Stimulated activated naive CD8-positive, alpha-beta T cell treated with anti-CD3 and anti-CD28 coated beads, Interleukin-15, Interleukin-2, amounts not matched to agents 100 ng/mL and 50 ng/mL, for 24 hours (primary cell): ENCODE results near the gene TSEN54.
"Not testable (repeated sequence)": the region's sequence is repeated elsewhere in the genome, so short reads cannot be mapped to it uniquely, and the experiment has no call there.

Source experiments
- H3K27ac Mint-ChIP-seq: one replicate; pipeline ENCODE4 v1.8.0; 2021; ENCODE audit warnings: mild to moderate bottlenecking, mixed read lengths
- H3K27me3 Mint-ChIP-seq: one replicate; pipeline ENCODE4 v1.8.0; 2021; ENCODE audit warnings: mixed read lengths
- H3K36me3 Mint-ChIP-seq: one replicate; pipeline ENCODE4 v1.8.0; 2021; ENCODE audit warnings: low read depth, mixed read lengths
- H3K4me1 Mint-ChIP-seq: one replicate; pipeline ENCODE4 v1.8.0; 2021; ENCODE audit warnings: low read depth, mixed read lengths
- H3K4me3 Mint-ChIP-seq: one replicate; pipeline ENCODE4 v1.8.0; 2021; ENCODE audit warnings: mild to moderate bottlenecking, mixed read lengths
- H3K9me3 Mint-ChIP-seq: one replicate; pipeline ENCODE4 v1.8.0; 2021; ENCODE audit warnings: mixed read lengths

TSEN54 gene

DNA sequence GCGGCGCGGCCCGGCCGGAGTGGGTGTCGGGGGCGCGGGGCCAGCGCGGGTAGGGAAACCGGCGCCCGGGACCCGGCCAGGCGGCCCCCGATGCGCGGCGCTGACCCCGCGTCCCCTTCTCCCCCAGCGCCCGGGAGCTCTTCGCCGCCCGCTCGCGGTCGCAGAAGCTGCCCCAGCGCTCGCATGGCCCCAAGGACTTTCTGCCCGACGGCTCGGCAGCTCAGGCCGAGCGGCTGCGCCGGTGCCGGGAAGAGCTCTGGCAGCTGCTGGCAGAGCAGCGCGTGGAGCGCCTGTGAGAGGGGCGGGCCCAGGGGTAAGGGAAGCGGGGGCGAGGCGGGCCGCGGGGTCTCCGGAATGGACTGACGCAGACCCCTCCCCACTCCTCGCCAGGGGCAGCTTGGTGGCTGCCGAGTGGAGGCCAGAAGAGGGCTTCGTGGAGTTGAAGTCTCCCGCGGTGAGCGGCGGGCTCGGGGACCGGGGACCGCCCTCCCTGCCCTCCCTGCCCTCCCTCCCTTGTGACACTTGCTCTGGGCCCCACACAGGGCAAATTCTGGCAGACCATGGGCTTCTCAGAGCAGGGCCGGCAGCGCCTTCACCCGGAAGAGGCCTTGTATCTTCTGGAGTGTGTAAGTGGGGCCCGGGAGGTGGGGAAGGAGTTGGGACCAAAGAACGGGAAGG, 430 bp downstream of the TSEN54 start:
- peaks cover 19% of the 10 kb centered on the region for H3K4me1 Mint-ChIP-seq
- H3K27me3 Mint-ChIP-seq, result no peaks in the 10 kb centered on the region
- peak overlapping the region; percentile 90 for H3K4me3 Mint-ChIP-seq
- peak overlapping the region; percentile 55 for H3K27ac Mint-ChIP-seq
- H3K36me3 Mint-ChIP-seq, result peaks cover 22% of the 10 kb centered on the region
- H3K9me3 Mint-ChIP-seq, result no peaks in the 10 kb centered on the region

DNA sequence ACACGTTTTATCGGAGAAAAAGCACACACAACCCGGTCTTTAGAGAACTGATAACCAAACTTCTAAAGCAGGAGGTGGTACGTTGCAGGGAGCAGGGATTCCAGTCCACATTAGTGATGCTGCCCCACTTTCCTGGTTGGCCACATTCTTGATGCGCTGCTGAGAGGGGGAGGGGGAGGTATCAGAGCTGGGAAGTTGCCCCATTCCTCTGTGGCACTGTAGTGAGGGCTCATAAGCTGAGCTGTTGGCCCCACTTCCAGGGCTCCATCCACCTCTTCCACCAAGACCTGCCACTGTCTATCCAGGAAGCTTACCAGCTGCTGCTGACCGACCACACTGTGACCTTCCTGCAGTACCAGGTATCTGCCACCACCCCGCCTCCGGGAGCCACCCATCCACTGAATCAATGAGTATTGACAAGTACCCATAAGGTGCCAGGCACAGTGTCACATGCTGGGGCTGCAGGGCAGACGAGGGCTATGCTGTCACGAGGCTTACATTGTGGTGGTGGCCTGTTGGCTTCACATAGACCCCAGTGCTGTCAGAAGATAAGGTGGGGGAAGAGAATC, 1.1 kb downstream of the TSEN54 start:
- Mint-ChIP-seq H3K36me3 (peaks cover 26% of the 10 kb centered on the region), H3K27ac (peak overlapping the region; percentile 55), H3K4me1 (peaks cover 19% of the 10 kb centered on the region), H3K4me3 (peak overlapping the region; percentile 90), H3K27me3 (no peaks in the 10 kb centered on the region), H3K9me3 (no peaks in the 10 kb centered on the region)

DNA sequence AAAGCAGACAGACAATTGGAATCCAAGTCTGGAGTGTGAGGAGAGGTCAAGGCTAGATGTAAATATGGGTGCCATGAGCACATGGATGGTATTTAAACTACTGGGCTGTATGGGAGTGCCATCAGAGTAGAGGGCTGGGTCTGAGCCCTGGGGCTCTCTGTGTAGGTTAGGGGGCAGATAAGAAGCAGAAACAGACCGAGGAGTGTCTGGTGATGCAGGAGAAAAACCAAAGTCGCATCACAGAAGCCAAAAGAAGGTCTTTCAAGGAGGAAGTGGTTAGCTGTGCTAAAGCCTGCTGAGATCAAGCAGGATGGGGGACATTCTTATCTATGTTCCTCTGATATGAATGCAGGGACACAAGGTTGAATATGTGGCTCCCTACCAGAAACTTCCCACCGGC, 1.9 kb downstream of the TSEN54 start:
- no peaks in the 10 kb centered on the region for H3K27me3 Mint-ChIP-seq
- H3K4me3 Mint-ChIP-seq, result peak overlapping the region; percentile 90
- H3K27ac Mint-ChIP-seq, result peak overlapping the region; percentile 54
- peaks cover 19% of the 10 kb centered on the region for H3K4me1 Mint-ChIP-seq
- peaks cover 30% of the 10 kb centered on the region for H3K36me3 Mint-ChIP-seq
- H3K9me3 Mint-ChIP-seq, result no peaks in the 10 kb centered on the region

DNA sequence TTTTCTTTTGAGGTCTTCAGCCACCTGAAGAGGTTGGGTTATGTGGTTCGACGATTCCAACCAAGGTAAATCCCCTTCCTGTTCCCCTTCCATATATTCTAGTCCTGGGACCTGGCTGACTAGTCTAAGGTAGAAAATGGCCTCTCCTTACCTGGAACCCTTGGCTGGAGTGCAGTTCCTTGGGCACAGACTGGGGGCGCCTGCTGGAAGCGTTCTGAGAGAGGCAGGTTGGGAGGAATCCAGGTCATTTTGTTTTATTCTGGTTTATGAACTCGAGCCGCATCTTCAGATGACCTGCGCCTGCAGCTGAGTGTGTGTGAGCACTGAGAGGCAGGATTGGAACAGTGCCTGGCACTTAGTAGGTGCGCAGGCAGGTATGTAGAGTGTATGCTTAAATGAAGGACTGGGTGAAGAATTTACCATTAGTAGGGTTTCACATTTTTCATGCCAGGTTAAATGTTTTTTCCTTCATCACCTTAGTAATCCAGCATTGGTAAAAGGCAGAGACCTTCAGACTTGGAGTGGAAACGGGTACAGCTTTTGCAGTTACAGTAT, 2.7 kb downstream of the TSEN54 start:
- no peaks in the 10 kb centered on the region for H3K9me3 Mint-ChIP-seq
- H3K4me3 Mint-ChIP-seq, result no peak overlapping the region
- peaks cover 34% of the 10 kb centered on the region for H3K36me3 Mint-ChIP-seq
- H3K27ac Mint-ChIP-seq, result peak overlapping the region; percentile 54
- H3K4me1 Mint-ChIP-seq, result peaks cover 19% of the 10 kb centered on the region
- H3K27me3 Mint-ChIP-seq, result no peaks in the 10 kb centered on the region

DNA sequence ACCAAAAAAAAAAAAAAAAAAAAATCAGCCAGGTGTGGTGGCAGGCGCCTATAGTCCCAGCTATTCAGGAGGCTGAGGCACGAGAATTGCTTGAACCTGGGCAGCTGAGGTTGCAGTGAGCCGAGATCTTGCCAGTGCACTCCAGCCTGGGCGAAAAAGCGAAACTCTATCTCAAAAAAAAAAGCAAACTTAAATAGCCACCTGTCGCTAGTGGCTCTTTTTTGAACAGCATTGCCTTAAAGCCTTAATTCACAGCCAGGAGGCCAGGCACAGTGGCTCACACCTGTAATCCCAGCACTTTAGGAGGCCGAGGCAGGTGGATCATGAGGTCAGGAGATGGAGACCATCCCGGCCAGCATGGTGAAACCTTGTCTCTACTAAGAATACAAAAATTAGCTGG, 4.1 kb downstream of the TSEN54 start:
- not testable (repeated sequence) for H3K4me3 Mint-ChIP-seq, H3K9me3 Mint-ChIP-seq, H3K27me3 Mint-ChIP-seq, H3K27ac Mint-ChIP-seq
- Mint-ChIP-seq H3K4me1 (peaks cover 19% of the 10 kb centered on the region), H3K36me3 (peaks cover 38% of the 10 kb centered on the region)

DNA sequence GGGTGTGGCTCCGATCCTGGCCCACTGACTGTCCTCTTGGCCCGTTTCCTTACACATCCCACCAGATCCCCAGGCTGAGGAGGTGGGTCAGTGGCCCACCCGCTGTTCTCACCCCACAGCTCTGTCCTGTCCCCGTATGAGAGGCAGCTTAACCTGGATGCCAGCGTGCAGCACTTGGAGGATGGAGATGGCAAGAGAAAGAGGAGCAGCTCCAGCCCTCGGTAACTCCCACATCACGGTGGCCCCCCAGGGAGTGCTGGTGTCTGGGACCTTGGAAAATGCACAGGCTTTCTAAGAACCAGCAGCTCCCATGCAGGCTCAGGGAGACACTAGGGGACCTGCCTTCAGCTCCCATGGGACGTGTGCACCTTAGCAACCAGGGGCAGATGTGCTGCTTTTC, 5.0 kb downstream of the TSEN54 start:
- H3K27ac Mint-ChIP-seq, result no peak overlapping the region
- H3K4me1 Mint-ChIP-seq, result peaks cover 21% of the 10 kb centered on the region
- H3K9me3 Mint-ChIP-seq, result no peaks in the 10 kb centered on the region
- H3K27me3 Mint-ChIP-seq, result no peaks in the 10 kb centered on the region
- no peak overlapping the region for H3K4me3 Mint-ChIP-seq
- peaks cover 38% of the 10 kb centered on the region for H3K36me3 Mint-ChIP-seq

DNA sequence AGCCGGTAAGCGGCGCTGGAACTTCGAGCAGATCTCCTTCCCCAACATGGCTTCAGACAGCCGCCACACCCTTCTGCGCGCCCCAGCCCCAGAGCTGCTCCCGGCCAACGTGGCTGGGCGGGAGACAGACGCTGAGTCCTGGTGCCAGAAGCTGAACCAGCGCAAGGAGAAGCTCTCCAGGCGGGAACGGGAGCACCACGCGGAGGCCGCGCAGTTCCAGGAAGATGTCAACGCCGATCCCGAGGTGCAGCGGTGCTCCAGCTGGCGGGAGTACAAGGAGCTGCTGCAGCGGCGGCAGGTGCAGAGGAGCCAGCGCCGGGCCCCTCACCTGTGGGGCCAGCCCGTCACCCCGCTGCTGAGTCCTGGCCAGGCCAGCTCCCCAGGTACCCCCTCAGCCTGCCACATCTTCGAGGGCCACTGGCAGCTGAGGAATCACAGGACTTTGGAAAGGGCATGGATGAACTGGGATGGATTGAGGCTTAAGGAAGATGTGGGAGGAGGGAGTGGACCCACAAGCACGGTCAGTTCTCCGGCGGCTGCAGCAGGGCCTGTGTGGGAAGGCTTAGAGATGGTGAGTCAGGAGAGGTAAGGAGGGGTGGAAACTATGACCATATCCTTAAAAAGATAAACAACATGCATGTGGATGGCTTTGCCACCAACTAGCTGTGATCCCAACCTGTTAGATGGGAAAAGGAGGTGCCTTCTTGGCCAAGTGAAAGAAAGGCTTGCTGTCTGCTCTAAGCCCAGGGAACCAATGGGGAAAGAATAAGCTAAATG, 5.8 kb downstream of the TSEN54 start:
- peaks cover 1% of the 10 kb centered on the region for H3K27me3 Mint-ChIP-seq
- peaks cover 38% of the 10 kb centered on the region for H3K36me3 Mint-ChIP-seq
- H3K9me3 Mint-ChIP-seq, result no peaks in the 10 kb centered on the region
- no peak overlapping the region for H3K27ac Mint-ChIP-seq
- no peak overlapping the region for H3K4me3 Mint-ChIP-seq
- peaks cover 29% of the 10 kb centered on the region for H3K4me1 Mint-ChIP-seq

DNA sequence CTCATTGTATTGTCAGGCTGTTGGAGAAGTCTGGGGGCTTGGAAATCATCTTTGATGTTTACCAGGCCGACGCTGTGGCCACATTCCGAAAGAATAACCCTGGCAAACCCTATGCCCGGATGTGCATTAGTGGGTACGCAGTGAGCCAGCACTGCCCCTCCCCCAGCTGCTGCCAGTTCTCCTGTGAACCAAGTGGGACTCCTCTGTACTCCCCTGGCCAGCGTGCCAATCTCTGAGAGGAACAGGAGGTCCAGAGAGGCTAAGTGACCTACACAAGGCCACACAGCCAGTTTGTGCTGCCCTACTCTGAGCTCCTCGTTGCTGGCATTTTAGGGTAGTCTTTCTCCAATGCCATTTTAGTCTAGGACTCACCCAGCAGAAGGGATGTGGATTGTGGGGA, 7.3 kb downstream of the TSEN54 start:
- Mint-ChIP-seq H3K4me3 (no peak overlapping the region), H3K9me3 (no peaks in the 10 kb centered on the region), H3K36me3 (peaks cover 26% of the 10 kb centered on the region), H3K4me1 (peaks cover 18% of the 10 kb centered on the region), H3K27ac (no peak overlapping the region), H3K27me3 (peaks cover 2% of the 10 kb centered on the region)

DNA sequence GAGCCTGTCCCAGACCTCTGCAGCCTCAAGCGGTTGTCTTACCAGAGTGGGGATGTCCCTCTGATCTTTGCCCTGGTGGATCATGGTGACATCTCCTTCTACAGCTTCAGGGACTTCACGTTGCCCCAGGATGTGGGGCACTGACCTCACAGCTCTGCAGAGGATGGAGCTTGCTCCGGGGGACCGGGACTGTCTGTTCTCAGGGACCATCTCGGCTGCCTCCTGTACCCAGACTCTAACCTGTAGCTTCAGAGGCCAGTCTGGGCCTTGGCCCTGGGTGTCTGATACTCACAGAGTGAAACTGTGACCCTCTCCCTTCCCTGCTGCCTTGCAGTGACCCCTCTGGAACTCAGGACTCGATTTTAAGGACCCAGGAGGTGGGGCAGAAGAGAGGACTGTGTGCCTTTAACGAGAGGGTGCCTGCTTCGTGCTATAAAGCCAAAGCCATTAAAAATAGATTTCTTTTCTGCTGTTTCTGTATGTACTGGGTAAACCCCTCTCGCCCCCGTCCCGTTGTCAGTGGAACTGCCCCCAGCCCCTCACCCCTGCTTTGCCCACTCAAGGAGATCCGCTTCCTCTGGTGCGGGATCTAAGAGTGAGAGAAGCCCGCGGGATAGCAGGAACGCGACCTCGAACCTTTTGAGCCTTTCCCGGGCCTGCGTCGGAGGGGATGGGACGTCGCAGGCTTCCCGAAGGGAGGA, 8.1 kb downstream of the TSEN54 start:
- peaks cover 2% of the 10 kb centered on the region for H3K27me3 Mint-ChIP-seq
- H3K4me1 Mint-ChIP-seq, result peaks cover 11% of the 10 kb centered on the region
- H3K36me3 Mint-ChIP-seq, result peaks cover 21% of the 10 kb centered on the region
- no peak overlapping the region for H3K27ac Mint-ChIP-seq
- no peak overlapping the region for H3K4me3 Mint-ChIP-seq
- H3K9me3 Mint-ChIP-seq, result no peaks in the 10 kb centered on the region

DNA sequence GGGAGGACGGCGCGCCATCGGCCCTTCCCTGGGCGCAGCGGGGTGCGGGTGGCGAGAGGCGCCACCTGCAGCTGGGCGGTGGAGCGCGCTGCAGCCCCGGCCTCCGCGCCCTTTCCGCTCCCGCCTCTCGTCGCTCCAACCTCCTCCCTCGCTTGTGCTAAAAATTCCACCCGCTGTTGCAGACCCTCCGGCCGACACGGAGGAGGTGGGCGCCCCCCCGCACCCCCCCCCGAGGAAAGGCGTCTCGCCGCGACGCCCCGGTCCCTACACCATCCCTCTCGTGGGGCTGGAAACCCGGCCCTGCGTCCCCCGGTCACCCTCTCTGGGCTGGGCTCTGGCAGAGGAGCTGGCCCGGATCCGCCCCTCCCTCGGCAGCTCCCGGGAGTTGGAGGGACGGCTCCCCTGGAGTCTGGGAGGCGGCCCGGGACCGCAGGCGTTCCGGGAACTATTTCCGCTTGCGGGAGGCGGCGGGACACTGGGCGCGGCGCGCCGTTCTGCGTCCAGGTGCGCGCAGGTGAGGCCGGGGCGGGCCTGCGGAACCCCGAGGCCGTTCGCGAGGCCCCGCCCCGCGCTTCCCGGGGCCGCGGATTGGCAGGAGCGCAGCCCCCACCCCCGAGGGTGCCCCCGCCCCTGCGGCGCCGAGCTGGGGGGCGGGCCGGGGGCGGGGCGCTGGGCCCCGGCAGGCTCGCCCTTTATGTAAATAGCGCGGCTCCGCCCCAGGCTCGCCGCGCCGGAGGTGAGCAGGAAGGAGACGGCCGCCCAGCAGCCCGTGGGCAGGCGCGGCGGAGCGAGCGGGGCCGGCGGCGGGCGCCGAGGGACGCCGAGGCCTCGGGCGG, 8.9 kb downstream of the TSEN54 start, which contains the start of gene LLGL2:
Gene LLGL2 (plus strand): TSS at position 728 of the 836 bp plus-strand sequence. CDS start 17,730 bp downstream, outside the sequence.
- peaks cover 2% of the 10 kb centered on the region for H3K27me3 Mint-ChIP-seq
- no peak within 1 kb of the TSS for H3K27ac Mint-ChIP-seq
- H3K36me3 Mint-ChIP-seq, result peaks cover 16% of the 10 kb centered on the region
- peaks cover 11% of the 10 kb centered on the region for H3K4me1 Mint-ChIP-seq
- peak within 1 kb of the TSS; percentile 72 for H3K4me3 Mint-ChIP-seq
- no peaks in the 10 kb centered on the region for H3K9me3 Mint-ChIP-seq

DNA sequence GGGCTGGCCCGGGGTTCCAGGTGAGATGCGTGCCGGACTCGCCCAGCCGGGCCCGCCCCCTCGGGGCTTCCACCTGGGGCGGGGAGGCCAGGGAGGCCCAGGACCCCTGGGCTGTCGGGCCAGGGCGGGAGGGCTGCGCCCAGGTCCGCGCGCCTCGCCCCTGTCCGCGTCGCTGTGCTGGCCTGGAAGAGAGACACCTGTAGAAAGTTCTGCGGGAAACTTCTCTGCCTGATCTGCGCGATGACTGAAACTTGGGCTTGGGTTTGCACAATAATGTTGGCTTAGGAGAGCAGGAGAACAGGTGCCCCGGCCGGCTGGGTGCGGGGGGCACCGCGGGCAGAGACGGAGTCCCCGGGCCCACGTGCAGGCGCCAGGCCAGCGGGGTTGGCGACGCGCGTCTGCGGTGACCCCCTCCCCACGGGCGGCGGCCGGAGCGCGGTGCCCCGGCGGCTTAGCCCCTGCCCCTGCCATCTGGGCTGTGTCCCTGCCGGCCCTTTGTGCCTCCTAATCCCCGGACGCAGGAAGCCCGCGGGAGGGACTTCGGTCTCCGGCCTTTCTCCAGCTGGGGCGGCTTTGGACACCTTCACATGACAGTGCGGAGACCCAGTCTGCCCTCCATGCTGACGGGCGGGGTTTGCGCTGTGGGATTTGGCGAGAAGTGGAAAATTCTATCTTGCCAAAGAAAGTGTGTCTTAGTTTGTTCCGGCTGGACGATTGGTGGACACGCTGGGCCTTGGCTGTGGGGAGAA, 9.7 kb downstream of the TSEN54 start:
- Mint-ChIP-seq H3K27ac (no peak overlapping the region), H3K9me3 (no peaks in the 10 kb centered on the region), H3K27me3 (peaks cover 2% of the 10 kb centered on the region), H3K4me1 (peaks cover 11% of the 10 kb centered on the region), H3K4me3 (peak overlapping the region; percentile 72), H3K36me3 (peaks cover 16% of the 10 kb centered on the region)

DNA sequence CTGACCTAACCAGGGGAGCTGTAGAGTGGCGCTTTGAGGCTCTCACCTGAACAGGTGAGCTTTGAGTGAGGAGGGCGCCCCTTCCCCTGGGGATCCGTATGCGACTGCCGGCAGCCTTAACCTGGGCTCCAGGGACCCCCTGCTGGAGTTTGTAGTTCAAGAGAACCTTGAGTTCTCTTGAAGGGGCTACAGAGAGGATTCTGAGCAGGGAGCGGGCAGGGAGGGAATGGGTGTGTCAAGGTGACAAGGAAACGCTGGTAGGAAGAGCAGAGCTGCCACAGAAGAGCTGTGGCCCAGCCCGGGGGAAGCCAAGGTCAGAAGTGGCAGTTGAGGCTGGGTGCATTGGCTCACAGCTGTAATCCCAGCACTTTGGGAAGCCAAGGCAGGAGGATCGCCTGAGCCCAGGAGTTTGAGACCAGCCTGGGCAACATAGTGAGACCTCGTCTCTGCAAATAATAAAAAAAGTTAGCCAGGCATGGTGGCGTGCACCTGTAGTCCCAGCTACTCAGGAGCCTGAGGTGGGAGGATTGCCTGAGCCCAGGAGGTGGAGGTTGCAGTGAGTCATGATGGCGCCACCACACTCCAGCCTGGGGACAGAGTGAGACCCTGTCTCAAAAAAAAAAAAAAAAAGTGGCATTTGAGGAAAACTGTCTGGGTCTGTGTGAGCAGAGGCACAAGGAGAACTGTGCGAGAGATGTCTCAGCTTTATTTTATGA, 10.4 kb downstream of the TSEN54 start:
- Mint-ChIP-seq H3K4me1 (peaks cover 11% of the 10 kb centered on the region), H3K27ac (no peak overlapping the region), H3K36me3 (peaks cover 16% of the 10 kb centered on the region), H3K27me3 (peaks cover 2% of the 10 kb centered on the region), H3K9me3 (no peaks in the 10 kb centered on the region), H3K4me3 (peak overlapping the region; percentile 68)
